ENCODE data around the gene EFHC1. TPM values are rescaled to one million over a fixed set of nuclear protein-coding genes. Genes with fewer than 3 reads are reported as not detected.

Gene EFHC1
- total RNA-seq, 2 donors from 2014 or later, result 11.5 to 17.4 TPM

DNA sequence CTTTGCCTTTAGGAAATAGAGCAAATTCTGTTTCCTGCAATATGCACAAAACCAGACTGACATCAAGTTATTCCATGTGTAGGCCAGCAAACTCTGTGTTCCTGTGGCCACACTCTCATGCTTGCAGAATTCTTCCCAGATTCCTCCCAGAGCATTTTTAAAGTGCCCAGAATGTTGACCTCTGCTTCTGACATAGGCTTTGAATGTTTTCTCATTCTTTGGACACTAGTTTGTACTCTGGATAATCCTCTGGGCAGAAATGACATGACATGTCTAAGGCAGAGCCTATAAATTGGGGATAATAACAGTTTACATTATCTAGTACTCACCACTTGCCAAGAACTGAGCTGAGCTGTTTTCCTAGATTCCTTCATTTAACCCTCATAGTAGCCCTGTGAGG is 9.2 kb upstream of the EFHC1 start:
- ATAC-seq, result no peak
- TF ChIP-seq, protein P1, sequence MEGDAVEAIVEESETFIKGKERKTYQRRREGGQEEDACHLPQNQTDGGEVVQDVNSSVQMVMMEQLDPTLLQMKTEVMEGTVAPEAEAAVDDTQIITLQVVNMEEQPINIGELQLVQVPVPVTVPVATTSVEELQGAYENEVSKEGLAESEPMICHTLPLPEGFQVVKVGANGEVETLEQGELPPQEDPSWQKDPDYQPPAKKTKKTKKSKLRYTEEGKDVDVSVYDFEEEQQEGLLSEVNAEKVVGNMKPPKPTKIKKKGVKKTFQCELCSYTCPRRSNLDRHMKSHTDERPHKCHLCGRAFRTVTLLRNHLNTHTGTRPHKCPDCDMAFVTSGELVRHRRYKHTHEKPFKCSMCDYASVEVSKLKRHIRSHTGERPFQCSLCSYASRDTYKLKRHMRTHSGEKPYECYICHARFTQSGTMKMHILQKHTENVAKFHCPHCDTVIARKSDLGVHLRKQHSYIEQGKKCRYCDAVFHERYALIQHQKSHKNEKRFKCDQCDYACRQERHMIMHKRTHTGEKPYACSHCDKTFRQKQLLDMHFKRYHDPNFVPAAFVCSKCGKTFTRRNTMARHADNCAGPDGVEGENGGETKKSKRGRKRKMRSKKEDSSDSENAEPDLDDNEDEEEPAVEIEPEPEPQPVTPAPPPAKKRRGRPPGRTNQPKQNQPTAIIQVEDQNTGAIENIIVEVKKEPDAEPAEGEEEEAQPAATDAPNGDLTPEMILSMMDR (IDR thresholded peaks at IDR 0.05), result no peak
- no peak for TF ChIP-seq POLR2A (IDR thresholded peaks at IDR 0.05)
- Histone ChIP-seq H3K27me3 (no peaks in the 10 kb centered on the region), H3K27ac (no peak overlapping the region), H3K36me3 (replicated peaks in 1 of 2; ENCODE audit: insufficient read depth in 1 of 2, low read depth in 2 of 2) (no peaks in the 10 kb centered on the region), H3K4me3 (no peak overlapping the region), H3K4me1 (no peaks in the 10 kb centered on the region), H3K9me3 (no peaks in the 10 kb centered on the region)
- intact Hi-C loops (cut with DNase I), result loop anchor here (5.0 to 10.0 kb wide), 2 partner anchors 184 to 251 kb away; no protein-coding TSS in a partner anchor
- no peak for DNase-seq

DNA sequence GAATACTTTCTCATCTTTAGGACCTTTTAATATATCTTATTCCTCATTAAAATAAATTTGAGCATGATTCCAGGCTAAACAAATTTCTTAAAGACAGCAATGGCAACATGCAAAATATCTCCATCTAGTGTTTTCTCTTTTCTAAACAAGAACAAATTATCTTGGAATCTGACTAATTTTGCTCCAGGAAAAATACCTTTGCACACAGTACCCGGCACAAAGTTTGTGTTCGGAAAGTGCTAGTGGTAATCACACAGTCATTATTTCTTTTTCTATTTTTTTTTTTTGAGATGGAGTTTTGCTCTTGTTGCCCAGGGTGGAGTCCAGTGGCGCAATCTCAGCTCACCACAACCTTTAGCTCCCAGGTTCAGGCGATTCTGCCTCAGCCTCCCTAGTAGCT is 8.2 kb upstream of the EFHC1 start:
- no peak overlapping the region for H3K27ac ChIP-seq
- DNase-seq, result no peak
- 81 to 82% methylated on average over 4 of the region's 4 CpGs for WGBS, 2 donors
- no peaks in the 10 kb centered on the region for H3K4me1 ChIP-seq
- ATAC-seq, result no peak
- no peaks in the 10 kb centered on the region for H3K36me3 ChIP-seq (replicated peaks in 1 of 2; ENCODE audit: insufficient read depth in 1 of 2, low read depth in 2 of 2)
- no peaks in the 10 kb centered on the region for H3K27me3 ChIP-seq
- TF ChIP-seq POLR2A (IDR thresholded peaks at IDR 0.05), result no peak
- TF ChIP-seq, protein P1 (IDR thresholded peaks at IDR 0.05), result no peak
- H3K9me3 ChIP-seq, result no peaks in the 10 kb centered on the region
- no peak overlapping the region for H3K4me3 ChIP-seq
- intact Hi-C loops (cut with DNase I), result loop anchor here (5.0 to 10.0 kb wide), 2 partner anchors 183 to 250 kb away; no protein-coding TSS in a partner anchor

DNA sequence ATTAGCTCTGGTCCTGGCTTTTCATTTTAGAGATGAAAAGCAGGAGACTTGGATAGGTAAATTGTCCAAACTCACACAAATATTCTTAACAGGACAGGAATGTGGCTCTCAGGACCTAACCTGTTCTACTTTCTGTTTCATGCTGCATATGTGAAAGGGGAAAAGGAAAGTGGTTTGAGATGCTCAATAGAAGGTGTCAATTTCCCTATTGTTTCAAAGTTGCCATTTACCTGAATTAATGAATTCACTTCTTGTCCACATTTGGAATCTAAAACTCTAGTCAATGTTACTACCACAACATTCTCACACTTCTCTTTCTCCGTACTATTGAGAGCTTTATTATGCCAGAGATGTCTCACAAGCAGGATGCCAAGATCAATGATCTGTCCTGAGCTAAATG is 4.8 kb upstream of the EFHC1 start:
- no peak for ATAC-seq
- no peaks in the 10 kb centered on the region for H3K27me3 ChIP-seq
- TF ChIP-seq, protein P1 (IDR thresholded peaks at IDR 0.05), result no peak
- TF ChIP-seq POLR2A (IDR thresholded peaks at IDR 0.05), result no peak
- H3K4me1 ChIP-seq, result peaks cover 6% of the 10 kb centered on the region
- H3K36me3 ChIP-seq (replicated peaks in 1 of 2; ENCODE audit: insufficient read depth in 1 of 2, low read depth in 2 of 2), result no peaks in the 10 kb centered on the region
- H3K27ac ChIP-seq, result no peak overlapping the region
- H3K4me3 ChIP-seq, result no peak overlapping the region
- no peaks in the 10 kb centered on the region for H3K9me3 ChIP-seq
- intact Hi-C loops (cut with DNase I), result loop anchor here (10.0 kb wide), 1 partner anchor 179 kb away; no protein-coding TSS in a partner anchor
- WGBS, 2 donors, result 40 to 55% methylated on average over 1 of the region's 1 CpG
- no peak for DNase-seq

DNA sequence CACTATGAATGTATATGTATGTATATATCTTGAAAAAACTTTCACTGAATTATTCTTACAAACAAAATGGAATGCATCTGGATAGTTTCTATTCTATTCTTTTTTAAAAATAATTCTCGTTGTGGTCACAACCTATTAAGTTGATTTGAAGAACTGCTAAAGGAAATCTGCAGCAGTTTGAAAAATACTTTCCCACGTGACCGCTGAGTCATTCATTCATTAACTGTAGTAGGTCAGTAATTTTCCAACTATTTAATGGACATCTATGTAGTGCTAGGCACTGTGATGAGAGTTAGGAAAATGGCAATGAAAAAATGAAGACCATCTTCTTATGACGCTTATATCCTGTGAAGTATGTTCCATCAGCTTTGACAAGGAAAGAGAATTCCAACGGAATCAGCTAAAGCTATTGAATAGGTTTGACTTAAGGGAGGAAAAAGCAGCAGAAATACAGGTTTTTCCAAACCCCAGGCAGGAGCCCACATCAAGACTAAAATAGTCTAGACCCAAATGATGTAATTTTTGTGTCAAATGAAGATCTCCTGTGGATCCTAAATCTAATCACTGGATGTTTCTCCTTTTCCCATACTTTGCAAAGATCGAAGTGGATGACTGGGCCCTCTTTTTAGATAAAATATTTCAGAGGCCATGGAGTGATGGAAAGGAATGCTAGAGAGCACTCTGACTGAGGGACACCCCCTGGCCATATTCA is 4.1 kb upstream of the EFHC1 start:
- no peaks in the 10 kb centered on the region for H3K9me3 ChIP-seq
- no peaks in the 10 kb centered on the region for H3K36me3 ChIP-seq (replicated peaks in 1 of 2; ENCODE audit: insufficient read depth in 1 of 2, low read depth in 2 of 2)
- DNase-seq, result no peak
- intact Hi-C loops (cut with DNase I), result loop anchor here (10.0 kb wide), 1 partner anchor 179 kb away; no protein-coding TSS in a partner anchor
- no peak overlapping the region for H3K27ac ChIP-seq
- peaks cover 13% of the 10 kb centered on the region for H3K4me1 ChIP-seq
- 45 to 47% methylated on average over 6 of the region's 6 CpGs for WGBS, 2 donors
- TF ChIP-seq, protein P1 (IDR thresholded peaks at IDR 0.05), result no peak
- TF ChIP-seq POLR2A (IDR thresholded peaks at IDR 0.05), result no peak
- no peak for ATAC-seq
- no peak overlapping the region for H3K4me3 ChIP-seq
- H3K27me3 ChIP-seq, result no peaks in the 10 kb centered on the region
